Hematopoietic multipotent progenitor cell treated with erythropoietin and hydrocortisone succinate and interleukin-3 and kit ligand, for 17 days (in vitro differentiated cells): ENCODE results near the gene IGFBP7.

Experiments
- DNase-seq: peaks from one replicate; pipeline ENCODE4 v3.0.0-alpha.2; 2015; ENCODE audit warnings: low spot score

IGFBP7 gene, protein sequence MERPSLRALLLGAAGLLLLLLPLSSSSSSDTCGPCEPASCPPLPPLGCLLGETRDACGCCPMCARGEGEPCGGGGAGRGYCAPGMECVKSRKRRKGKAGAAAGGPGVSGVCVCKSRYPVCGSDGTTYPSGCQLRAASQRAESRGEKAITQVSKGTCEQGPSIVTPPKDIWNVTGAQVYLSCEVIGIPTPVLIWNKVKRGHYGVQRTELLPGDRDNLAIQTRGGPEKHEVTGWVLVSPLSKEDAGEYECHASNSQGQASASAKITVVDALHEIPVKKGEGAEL

DNA sequence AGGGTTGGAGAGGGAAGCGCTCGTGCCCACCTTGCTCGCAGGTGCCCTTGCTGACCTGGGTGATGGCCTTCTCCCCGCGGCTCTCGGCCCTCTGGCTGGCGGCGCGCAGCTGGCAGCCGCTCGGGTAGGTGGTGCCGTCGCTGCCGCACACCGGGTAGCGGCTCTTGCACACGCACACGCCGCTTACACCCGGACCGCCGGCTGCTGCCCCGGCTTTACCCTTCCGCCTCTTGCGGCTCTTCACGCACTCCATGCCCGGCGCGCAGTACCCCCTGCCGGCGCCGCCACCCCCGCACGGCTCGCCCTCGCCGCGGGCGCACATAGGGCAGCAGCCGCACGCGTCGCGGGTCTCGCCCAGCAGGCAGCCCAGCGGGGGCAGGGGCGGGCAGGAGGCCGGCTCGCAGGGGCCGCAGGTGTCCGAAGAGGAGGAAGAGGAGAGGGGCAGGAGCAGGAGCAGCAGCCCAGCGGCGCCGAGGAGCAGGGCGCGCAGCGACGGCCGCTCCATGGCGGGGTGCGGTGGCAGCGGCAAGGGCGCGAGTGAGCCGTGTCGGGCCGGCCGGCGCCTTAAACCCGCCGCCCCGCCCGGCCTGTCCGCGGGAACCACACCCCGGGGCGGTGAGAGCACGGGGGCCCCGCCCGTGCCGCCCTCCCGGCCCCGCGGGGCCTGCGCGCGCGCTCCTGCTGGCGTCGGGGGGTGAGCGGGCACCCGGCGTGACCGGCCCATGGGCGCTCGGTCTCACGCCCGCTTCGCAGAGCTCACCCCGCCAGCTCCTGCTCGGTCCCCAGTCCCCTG lies at the start of gene IGFBP7:
Gene IGFBP7, minus strand, starts transcription at position 539 of the 793 bp plus-strand sequence. Its CDS starts 34 bp downstream, at position 505.
- DNase-seq = no peak

DNA sequence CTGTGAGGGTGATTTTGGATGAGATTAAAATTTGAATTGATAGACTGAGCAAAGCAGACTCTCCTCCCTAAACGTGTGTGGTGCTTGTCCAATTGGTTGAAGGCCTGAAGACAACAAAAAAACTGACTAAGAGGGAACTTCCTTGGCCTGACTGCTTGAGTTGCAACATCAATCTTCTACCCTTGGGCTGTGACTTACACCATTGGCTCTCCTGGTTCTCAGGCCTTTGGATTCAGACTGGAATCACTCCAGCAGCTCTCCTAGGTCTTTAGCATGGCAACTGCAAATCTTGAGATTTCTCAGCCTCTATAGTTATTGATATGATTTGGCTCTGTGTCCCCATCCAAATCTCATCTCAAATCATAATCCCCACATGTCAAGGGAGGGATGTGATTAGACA lies 49.7 kb upstream of the IGFBP7 start:
- DNase-seq = no peak

DNA sequence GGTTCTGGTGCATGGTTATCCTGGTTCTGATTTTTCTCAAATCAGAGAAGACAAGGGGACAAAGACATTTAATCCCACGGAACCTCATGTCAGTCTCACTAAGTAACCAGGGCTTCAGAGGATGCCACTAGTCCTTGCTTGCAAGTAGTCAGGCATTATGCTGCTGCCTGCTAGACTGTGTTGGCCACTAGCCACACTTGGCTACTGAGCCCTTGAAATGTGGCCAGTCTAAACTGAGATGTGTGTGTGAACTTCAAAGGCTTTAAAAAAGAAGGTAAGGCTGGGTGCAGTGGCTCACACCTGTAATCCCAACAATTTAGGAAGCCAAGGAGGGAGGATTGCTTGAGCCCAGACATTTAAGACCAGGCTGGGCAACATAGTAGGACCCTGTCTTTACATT lies 48.6 kb upstream of the IGFBP7 start:
- DNase-seq = no peak

DNA sequence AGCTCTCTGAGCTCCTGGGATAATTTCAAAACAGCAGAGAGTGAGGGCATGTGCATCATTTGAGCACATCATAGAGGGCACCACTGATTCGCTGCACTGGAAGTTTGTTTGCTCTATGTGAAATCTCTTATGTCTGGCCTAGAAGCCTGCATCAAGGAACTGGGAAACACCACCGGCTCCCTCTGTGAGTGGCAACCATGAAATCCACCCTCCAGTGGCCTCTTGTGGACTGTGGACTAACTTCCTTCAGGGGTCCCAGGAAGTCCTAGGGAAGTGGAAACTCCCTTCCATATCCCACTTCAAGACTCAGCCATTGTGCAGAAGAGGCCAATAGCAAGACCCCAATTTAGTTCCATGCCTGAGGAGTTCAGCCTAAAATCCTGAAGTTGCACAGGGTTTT lies 48.0 kb upstream of the IGFBP7 start:
- DNase-seq = no peak

DNA sequence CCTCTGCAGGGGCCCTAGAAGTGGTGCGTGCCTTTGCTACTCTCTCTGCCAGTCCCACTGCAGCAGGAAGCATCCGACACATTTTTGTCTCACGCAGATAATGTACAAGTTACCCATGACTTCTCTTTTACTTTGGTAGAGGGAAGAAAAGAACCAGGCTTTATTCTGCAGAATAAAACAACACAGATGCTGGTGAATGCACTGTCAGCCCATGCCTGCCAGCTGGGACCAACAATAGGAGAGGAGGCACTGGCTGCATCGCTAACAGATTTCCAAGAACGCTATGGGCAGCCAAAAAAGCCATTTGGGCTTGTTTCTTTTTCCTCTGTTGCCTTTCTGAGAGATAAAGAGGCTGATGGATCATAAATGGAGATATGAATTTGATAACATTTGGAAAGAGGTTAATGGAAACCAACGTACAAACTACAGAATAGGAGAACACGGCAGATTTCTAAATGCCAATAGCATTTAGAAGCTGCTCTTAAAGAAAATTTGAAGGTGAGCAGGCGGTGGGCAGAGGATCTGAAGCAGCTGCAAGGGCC lies 47.5 kb upstream of the IGFBP7 start:
- no peak for DNase-seq

DNA sequence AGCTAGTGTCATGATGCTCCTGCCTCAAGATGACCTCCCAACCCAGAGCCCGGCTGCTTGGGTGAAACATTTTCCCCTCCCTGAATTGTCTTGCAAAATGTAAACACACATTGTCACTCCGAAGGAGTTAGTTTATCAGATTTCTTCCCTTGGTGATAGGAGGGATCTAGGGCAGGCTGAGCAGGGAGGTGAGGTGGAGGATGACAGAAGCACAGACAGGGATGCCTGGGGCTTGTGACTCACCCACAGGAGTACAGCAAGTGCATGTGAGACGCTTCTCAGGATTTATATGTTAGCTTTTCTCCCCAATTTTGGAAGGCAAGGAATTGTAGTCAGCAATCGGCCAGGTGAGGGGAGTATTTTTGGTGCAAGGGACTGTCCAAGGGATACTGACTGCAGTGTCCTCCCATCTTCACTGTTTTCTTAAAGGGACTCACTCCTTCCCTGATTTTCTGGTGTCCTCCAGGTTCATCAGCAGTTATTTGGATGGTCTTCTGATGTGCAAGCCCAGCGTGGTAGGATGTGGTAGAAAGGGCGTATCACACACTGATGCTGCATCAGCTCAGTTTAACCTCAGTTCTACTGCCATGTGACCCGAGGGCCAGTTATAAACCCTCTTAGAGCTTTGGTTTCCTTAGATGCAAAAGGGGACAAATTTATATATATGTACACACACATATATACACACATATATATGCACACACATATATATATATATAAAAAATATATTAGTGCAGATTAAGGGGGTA lies 46.2 kb upstream of the IGFBP7 start:
- DNase-seq = no peak

DNA sequence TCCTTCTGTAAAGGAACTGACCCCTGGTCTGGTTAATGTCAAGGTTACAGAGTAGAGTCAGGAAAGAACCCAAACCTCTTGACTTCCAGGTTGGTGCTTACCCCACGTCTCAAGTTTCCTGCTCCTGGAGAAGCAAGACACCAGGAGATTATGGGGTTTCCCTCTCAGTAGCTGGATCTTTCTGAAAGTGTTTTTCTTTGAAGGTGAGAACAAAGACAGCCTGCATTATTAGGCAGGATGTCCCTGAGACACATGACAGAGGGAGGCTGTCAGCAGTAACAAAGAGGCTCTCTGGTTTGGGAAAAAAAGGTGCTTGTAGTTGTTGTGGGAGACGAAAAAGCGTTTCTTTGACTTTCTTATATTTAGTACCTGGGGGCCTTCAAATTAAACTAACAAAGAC lies 44.7 kb upstream of the IGFBP7 start:
- DNase-seq = no peak

DNA sequence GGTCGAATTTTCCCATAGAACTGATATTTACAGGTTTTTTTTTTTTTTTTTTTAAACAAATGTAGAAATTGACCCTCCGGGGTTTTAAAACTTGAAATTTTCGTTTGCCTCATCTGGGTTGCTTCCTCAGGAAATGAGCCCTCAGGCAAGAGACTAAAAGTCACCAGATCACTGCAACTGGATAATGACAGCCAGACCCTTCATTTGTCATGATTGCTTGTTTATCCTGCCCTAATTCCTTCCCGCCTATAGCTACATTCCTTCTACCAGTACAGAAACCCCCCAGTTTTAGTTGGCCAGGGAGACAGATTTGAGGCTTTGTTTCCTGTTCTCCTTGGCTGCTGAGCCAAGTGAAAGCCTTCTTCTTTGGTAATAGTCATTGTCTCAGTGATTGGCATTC lies 44.0 kb upstream of the IGFBP7 start:
- no peak for DNase-seq

DNA sequence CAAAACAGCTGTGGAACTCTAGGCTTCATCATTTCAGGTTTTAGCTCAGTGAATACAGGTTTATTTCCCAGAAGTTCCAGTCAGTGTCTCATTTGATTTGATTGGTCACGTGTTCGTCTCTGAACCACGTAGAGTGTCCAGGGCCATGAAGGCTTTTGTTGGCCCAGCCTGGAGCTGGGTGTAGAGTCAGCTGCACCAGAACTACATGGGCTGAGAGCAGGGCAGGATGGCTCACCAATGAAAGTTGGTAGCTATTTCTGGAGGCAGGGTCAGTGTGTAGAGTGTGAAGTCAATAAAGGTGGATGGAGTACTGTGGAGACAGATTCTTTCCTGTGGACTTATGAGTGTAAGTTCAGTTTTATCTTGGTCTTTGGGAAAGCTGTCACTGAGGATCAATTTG lies 43.0 kb upstream of the IGFBP7 start:
- no peak for DNase-seq

DNA sequence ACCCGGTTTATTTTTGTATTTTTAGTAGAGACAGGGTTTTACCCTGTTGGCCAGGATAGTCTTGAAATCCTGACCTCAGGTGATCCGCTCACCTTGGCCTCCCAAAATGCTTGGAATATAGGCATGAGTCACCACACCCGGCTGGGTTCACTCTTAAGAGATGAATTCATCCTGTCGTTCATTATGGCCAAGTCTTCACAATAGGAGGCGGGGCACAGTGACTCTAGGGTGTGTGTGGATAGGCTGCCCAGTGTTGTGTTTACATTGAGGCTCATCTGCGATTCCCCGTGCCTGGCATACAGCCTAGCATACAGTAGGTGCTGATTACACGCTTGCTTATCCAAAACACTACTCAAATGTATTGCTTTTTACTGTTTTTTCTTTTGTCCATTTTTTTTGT lies 41.3 kb upstream of the IGFBP7 start:
- no peak for DNase-seq

DNA sequence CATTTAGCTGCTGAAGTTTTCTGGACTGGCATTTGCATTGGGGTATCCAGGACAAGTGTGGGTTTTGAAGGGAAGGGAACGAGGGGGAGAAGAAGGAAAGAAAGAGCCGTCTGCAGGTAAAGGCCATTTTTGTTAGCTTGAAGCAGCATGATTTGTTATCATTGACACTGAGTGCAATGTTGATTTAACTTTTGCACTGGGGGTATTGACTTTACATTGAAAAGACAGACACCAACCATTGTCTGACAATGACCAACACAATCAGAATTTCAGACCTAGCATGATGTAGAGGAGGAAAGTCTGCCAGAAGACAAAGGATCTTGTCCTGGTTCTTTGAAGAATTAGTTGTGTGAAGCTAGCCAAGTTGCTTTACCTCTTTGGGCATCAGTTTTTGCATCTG lies 39.6 kb upstream of the IGFBP7 start:
- no peak for DNase-seq

DNA sequence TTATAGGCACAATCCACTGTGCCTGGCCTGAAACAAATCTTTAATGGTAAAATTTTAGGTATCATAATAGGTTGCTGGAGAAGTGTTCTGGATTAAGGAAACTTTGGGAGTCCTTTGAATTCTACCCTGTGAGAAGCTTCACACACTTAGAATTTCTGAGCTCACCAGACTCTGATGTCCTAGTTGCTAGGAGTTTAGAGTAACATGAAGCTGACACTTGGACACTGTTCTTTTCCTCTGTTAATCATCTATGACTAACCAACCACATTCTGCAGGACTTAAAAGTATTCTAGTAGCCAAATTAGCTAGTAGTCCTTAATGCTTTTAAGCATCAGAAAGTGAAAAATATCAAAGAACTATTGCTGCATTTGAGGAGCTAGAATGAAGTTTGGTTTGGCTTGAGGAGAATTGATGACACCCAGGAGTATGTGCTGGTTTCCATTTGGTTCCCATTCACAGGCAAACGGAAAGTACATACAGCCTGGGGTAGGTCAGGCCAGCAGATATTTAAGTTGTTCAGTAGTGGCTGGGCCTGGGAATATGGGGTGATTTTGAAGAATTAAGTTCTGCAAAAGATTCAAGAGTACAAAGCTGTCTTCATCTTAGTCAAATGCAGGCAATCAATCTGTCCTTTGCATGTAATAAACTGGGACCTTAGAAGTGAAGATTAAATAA lies 38.8 kb upstream of the IGFBP7 start:
- no peak for DNase-seq

DNA sequence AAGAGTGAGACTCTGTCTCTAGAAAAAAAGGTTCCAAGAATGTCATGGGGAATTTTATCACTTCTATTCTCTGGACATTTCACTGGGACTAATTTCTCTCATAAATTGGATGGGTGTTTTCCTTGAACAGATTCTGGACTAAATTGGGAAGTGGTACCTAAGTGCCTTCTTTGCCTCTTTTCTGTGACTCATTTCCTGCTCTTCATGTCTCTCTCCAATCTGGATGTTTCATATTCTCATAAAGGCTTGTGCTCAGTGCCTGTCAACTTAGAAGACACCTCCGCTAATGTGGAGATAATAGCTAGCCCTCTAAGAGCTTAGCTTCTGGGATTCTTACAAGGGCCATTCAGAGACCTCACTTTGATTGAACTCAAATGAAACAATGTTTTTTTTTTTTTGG lies 38.0 kb upstream of the IGFBP7 start:
- DNase-seq = no peak

DNA sequence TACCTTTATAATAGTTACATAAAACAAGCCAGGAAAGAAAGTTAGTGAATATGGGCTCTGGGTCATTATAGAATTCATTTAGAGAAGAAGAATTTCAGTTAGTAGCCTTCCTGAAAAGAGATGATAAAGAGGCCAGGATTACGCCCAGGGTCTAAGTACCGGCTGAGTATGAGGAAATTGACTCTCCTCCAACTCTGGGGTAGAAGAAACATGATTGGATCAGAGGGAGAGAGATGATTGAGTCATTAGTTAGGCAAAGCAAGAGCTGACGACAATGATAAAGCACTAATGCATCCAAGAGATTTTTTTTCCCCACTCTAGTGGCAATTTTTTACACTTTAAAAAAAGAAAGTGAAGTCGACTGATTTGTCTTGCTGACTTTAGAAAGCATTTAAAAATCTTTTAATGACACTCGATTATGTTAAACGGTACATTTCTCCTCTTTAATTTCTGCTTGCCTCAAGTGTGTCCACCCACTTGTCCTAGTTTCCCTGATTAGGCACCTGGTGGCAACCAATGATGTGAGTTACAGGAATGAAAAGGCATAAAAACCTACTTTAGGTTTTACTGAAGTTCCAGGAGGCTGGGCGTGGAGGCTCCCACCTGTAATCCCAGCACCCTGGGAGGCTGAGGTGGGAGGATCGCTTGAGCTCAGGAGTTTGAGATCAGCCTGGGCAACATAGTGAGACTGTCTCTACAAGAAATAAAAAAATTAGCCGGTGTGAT lies 37.3 kb upstream of the IGFBP7 start:
- DNase-seq = no peak

DNA sequence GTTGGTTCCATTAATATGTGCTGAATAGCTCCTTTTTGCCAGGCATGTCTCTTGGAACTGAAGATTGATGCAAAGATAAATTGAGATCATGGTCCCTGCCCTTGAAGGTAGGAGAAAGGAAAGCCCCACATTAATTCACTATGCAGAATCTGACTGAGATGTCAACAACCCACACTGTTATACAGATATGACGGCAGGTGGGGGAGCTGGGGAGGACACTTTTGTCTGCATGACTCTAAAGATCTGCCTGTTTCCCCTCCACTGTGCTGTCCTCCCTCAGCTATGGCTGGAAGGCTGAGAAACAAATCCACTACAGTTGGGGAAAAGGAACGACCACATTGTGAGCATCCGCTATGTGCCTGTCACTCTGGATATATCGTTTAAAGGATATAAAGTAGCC lies 36.3 kb upstream of the IGFBP7 start:
- DNase-seq = no peak

DNA sequence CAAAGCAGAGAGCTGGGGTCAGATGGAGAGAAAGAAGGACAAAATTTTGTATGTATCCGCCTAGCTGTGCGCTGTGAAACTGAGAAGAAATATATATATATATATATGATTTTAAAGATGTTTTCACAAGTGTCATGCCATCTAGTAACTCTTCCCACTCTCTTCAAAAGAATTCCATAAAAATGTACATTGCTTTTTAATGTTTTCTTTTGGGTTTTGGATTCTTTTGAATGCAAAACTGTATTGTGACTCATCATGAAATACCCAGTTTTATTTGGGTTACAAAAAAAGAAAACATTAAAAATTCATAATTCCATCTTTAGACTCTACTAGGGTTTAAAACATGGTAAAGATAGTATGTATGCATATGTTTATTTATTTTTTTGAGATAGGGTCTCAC lies 34.3 kb upstream of the IGFBP7 start:
- no peak for DNase-seq

DNA sequence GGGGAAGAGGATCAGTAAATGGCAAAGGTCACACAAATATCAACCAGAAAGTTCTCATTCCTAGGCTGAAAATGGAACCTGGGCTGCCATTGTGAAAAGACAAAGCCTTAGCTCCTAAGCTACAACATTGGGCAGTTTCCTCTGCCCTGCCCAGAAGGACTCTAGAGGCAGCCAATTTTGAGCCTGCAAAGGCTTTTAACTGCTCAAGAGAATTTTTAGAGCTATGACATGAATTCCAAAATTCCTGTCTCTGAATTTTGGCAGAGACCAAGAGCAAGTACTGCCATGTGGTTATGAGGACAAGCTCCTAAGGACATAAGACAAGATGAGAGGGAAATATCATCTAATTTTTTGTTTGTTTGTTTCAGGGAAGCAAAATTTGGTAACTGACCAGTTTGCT lies 29.6 kb upstream of the IGFBP7 start:
- DNase-seq = no peak

DNA sequence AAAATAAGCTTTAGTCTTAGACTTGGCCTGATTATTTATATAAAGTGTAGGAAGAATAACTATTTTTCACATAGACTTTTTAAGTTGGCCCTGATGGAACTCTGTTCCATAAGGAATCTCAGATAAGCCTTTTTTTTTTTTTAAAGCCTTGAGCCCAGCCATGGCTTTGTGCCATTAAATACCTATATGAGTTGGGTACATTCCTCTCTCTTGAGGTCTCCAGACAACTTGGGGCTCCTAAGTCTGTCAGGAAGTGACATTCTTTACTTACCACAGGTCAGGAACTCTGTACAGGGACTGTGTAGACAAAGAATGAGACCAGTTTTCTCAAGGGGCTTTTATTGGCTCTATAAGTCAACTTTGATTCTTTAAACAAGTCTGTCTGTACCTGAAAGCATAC lies 27.1 kb upstream of the IGFBP7 start:
- no peak for DNase-seq

DNA sequence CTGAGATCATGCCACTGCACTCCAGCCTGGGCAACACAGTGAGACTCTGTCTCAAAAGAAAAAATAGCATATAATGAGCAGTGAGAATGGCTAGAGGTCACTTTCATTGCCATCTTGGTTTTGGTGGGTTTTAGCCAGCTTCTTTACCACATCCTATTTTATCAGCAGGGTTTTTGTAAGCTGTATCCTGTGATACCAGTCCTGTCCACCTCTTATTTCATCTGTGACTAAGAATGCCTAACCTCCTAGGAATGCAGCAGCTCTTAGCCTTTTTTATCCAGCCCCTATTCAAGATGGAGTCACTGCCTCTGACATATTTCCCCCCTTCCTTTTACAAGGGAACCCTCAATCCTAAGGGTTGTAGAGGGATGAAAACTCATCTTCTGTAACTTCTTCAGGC lies 26.1 kb upstream of the IGFBP7 start:
- no peak for DNase-seq

DNA sequence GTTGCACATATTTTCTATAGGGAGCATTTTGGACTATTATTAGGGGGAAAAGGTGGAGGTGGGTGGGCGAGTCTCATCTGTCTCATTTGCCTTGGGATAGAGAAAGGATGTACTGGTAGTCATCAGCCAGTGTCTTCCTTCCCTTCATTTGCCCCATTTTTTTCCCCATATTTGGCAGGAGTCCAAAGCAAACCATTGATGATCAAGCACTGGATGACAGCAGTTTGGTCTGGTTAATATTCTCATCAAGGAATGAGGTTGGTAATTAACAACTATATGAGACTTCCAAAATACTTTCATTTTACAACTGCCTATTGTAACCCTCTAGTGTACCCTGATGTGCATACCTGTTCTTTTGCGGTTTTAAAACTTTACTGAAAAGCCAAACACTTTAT lies 22.6 kb upstream of the IGFBP7 start:
- DNase-seq = no peak
